Neural progenitor cell (in vitro differentiated cells): ENCODE data around the gene JCAD.

Experiments used
- CTCF ChIP-seq: fragments of 200-600 bp; sonication (generic); IDR thresholded peaks from 2 replicates; pipeline ENCODE4 v1.5.1; 2017; ENCODE audit warnings: antibody characterized with exemption, mild to moderate bottlenecking
- EZH2phosphoT487 ChIP-seq: fragments of 200-600 bp; sonication (generic); IDR thresholded peaks from 2 replicates; pipeline ENCODE4 v1.6.1; 2017; ENCODE audit warnings: antibody characterized with exemption

DNA sequence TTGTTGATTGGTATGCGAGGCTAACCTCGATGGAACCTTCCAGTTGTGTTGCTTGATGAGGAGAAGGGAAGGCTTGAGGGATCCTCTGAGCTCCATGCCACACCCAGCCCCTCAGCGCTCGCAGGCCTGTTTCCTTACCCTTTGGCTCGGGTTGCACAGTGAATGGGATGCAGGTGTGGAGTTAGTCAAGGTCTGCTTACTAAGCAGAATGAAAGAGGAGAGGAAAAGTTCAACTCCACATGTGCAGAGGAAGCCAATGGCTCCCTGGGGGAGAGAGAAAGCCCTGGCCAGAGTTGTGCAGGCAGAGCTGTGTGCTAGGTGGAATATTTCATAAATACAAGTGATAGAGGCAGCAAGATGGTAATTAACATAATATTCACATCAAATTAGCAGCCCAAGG is 85.5 kb downstream of the JCAD start:
- no peak for TF ChIP-seq CTCF
- no peak for TF ChIP-seq EZH2phosphoT487
